Suprapubic skin (tissue), 3 donors: ENCODE measurements around the gene ATP5F1C.

Source experiments
- CTCF ChIP-seq, 2 donors: fragments of 200-600 bp in 1 of 2; fragments of 450-650 bp in 1 of 2; sonication (generic) in 1 of 2; IDR thresholded peaks; one replicate each; pipeline ENCODE4 v1.5.1; 2016 to 2019; ENCODE audit warnings: antibody characterized with exemption in 2 of 2, mild to moderate bottlenecking in 1 of 2, moderate library complexity in 1 of 2
- POLR2A ChIP-seq, 2 donors: fragments of 450-650 bp; IDR thresholded peaks; one replicate each; pipeline ENCODE4 v1.6.1; 2017; ENCODE audit warnings: antibody characterized with exemption in 2 of 2, mild to moderate bottlenecking in 2 of 2, moderate library complexity in 2 of 2

GRCh38 chr10:7832060-7832459 is 44.1 kb downstream of the ATP5F1C start:
- TF ChIP-seq POLR2A (IDR thresholded peaks at IDR 0.05) (no peak), CTCF (IDR thresholded peaks at IDR 0.05) (no peak)
